ENCODE data around the gene CCNO.

The CCNO gene

GRCh38 chr5:55232985-55233928, at the start of gene CCNO:
CCNO (minus strand) TSS chr5:55233608; CDS start chr5:55233523, 85 bp downstream.
- DNase-seq (ENCODE audit: low read depth in 3 of 3): peak in 1 of 3 donors; percentile 36

GRCh38 chr5:55278778-55279177, 45.4 kb upstream of the CCNO start:
- no peak for DNase-seq (ENCODE audit: low read depth in 3 of 3)

GRCh38 chr5:55276771-55277170, 43.4 kb upstream of the CCNO start:
- DNase-seq (ENCODE audit: low read depth in 3 of 3): no peak

GRCh38 chr5:55258339-55258738, 24.9 kb upstream of the CCNO start:
- DNase-seq (ENCODE audit: low read depth in 3 of 3): no peak

GRCh38 chr5:55254802-55255201, 21.4 kb upstream of the CCNO start:
- no peak for DNase-seq (ENCODE audit: low read depth in 3 of 3)

GRCh38 chr5:55250064-55250463, 16.7 kb upstream of the CCNO start:
- no peak for DNase-seq (ENCODE audit: low read depth in 3 of 3)

GRCh38 chr5:55241746-55242145, 8.3 kb upstream of the CCNO start:
- no peak for DNase-seq (ENCODE audit: low read depth in 3 of 3)

- no peak for DNase-seq (ENCODE audit: low read depth in 3 of 3)
Measured at GRCh38 chr5:55236800-55237199, 3.4 kb upstream of the CCNO start.

GRCh38 chr5:55234121-55234700, 803 bp upstream of the CCNO start:
- no peak for DNase-seq (ENCODE audit: low read depth in 3 of 3)

- no peak for DNase-seq (ENCODE audit: low read depth in 3 of 3)
Measured at GRCh38 chr5:55232271-55232984, 980 bp downstream of the CCNO start.

- DNase-seq (ENCODE audit: low read depth in 3 of 3): no peak
Measured at GRCh38 chr5:55231919-55232270, 1.5 kb downstream of the CCNO start.

- DNase-seq (ENCODE audit: low read depth in 3 of 3): no peak
Measured at GRCh38 chr5:55231029-55231918, 2.1 kb downstream of the CCNO start.

- no peak for DNase-seq (ENCODE audit: low read depth in 3 of 3)
Measured at GRCh38 chr5:55230086-55230629, 3.2 kb downstream of the CCNO start.

GRCh38 chr5:55227664-55228430, 5.6 kb downstream of the CCNO start:
- DNase-seq (ENCODE audit: low read depth in 3 of 3): no peak

- peak in 2 of 3 donors; percentile 41 to 58 for DNase-seq (ENCODE audit: low read depth in 3 of 3)
Measured at GRCh38 chr5:55226934-55227663, 6.3 kb downstream of the CCNO start, which contains the start of gene MCIDAS. MCIDAS (minus strand) TSS chr5:55227315; CDS start chr5:55227138, 177 bp downstream.

- peak in 2 of 3 donors; percentile 48 to 63 for DNase-seq (ENCODE audit: low read depth in 3 of 3)
Measured at GRCh38 chr5:55226027-55226933, 7.1 kb downstream of the CCNO start.

- DNase-seq (ENCODE audit: low read depth in 3 of 3): no peak
Measured at GRCh38 chr5:55225346-55225745, 8.1 kb downstream of the CCNO start.

- no peak for DNase-seq (ENCODE audit: low read depth in 3 of 3)
Measured at GRCh38 chr5:55223812-55224240, 9.6 kb downstream of the CCNO start.

Data from stimulated activated CD4-positive, alpha-beta T cell treated with anti-CD3 and anti-CD28 coated beads, TNF-alpha, amount 100 ng/mL, for 48 hours (primary cell).